Neural progenitor cell (in vitro differentiated cells): ENCODE data around the gene SDF4. TPM values are rescaled to one million over a fixed set of nuclear protein-coding genes. Genes with fewer than 3 reads are reported as not detected.

Experiments used
- DNase-seq: peaks from one replicate; pipeline ENCODE4 v3.0.0-alpha.2; 2016; ENCODE audit warnings: low spot score
- H2AFZ ChIP-seq: fragments of 200-600 bp; sonication (generic); replicated peaks from 2 replicates; pipeline ENCODE4 v1.6.1; 2016; ENCODE audit warnings: antibody characterized with exemption
- H3F3A ChIP-seq: fragments of 200-600 bp; sonication (generic); 2 replicates; pipeline ENCODE4 v1.6.1; 2016; ENCODE audit warnings: antibody characterized with exemption, low read depth
- H3K27ac ChIP-seq: fragments of 200-600 bp; sonication (generic); 2 replicates; pipeline ENCODE4 v1.5.1; 2016; ENCODE audit warnings: mild to moderate bottlenecking
- H3K27me3 ChIP-seq: fragments of 200-600 bp; sonication (generic); 2 replicates; pipeline ENCODE4 v1.6.1; 2016; ENCODE audit warnings: mild to moderate bottlenecking, moderate library complexity
- H3K36me3 ChIP-seq: fragments of 200-600 bp; sonication (generic); 2 replicates; pipeline ENCODE4 v1.5.1; 2016
- H3K4me1 ChIP-seq: fragments of 200-600 bp; sonication (generic); 2 replicates; pipeline ENCODE4 v1.6.1; 2016; ENCODE audit warnings: mixed run types
- H3K4me2 ChIP-seq: fragments of 200-600 bp; sonication (generic); 2 replicates; pipeline ENCODE4 v1.6.1; 2016
- H3K4me3 ChIP-seq: fragments of 200-600 bp; sonication (generic); 2 replicates; pipeline ENCODE4 v1.5.1; 2016
- H3K79me2 ChIP-seq: fragments of 200-600 bp; sonication (generic); 2 replicates; pipeline ENCODE4 v1.6.1; 2016; ENCODE audit warnings: low read depth
- H3K9ac ChIP-seq: fragments of 200-600 bp; sonication (generic); 2 replicates; pipeline ENCODE4 v1.6.1; 2016
- H3K9me3 ChIP-seq: fragments of 200-600 bp; sonication (generic); 2 replicates; pipeline ENCODE4 v1.5.1; 2016; ENCODE audit warnings: low read depth
- H4K20me1 ChIP-seq: fragments of 200-600 bp; sonication (generic); 2 replicates; pipeline ENCODE4 v1.6.1; 2016; ENCODE audit warnings: low read depth
- H3K27ac Mint-ChIP-seq: 3 replicates; pipeline ENCODE4 v1.8.0; 2021; ENCODE audit warnings: mixed read lengths
- H3K27me3 Mint-ChIP-seq: 2 replicates; pipeline ENCODE4 v1.8.0; 2022; ENCODE audit warnings: low read depth, mild to moderate bottlenecking, inconsistent platforms, moderate library complexity, mixed read lengths; ENCODE audit not compliant: insufficient read depth
- H3K36me3 Mint-ChIP-seq: 3 replicates; pipeline ENCODE4 v1.8.0; 2021; ENCODE audit warnings: mixed read lengths
- H3K4me1 Mint-ChIP-seq: 3 replicates; pipeline ENCODE4 v1.8.0; 2021; ENCODE audit warnings: mixed read lengths
- H3K4me3 Mint-ChIP-seq: 3 replicates; pipeline ENCODE4 v1.8.0; 2021; ENCODE audit warnings: mild to moderate bottlenecking, moderate library complexity, mixed read lengths
- H3K9me3 Mint-ChIP-seq: 3 replicates; pipeline ENCODE4 v1.8.0; 2020; ENCODE audit warnings: mixed read lengths
- CTCF ChIP-seq: fragments of 200-600 bp; sonication (generic); IDR thresholded peaks from 2 replicates; pipeline ENCODE4 v1.5.1; 2017; ENCODE audit warnings: antibody characterized with exemption, mild to moderate bottlenecking
- EZH2 ChIP-seq: fragments of 200-600 bp; sonication (generic); IDR thresholded peaks from 2 replicates; pipeline ENCODE4 v1.6.1; 2017; ENCODE audit warnings: antibody characterized with exemption, mild to moderate bottlenecking, moderate library complexity
- EZH2phosphoT487 ChIP-seq: fragments of 200-600 bp; sonication (generic); IDR thresholded peaks from 2 replicates; pipeline ENCODE4 v1.6.1; 2017; ENCODE audit warnings: antibody characterized with exemption
- total RNA-seq: library from RNA; depleted of rRNA; stranded (reverse); fragments of >200 nt; gene quantifications from 2 replicates; pipeline ENCODE4 v1.2.3, GENCODE V29; 2015; ENCODE audit warnings: low replicate concordance

SDF4 gene
- total RNA-seq, 1 donor from 2014 or later: 16.6 TPM

DNA sequence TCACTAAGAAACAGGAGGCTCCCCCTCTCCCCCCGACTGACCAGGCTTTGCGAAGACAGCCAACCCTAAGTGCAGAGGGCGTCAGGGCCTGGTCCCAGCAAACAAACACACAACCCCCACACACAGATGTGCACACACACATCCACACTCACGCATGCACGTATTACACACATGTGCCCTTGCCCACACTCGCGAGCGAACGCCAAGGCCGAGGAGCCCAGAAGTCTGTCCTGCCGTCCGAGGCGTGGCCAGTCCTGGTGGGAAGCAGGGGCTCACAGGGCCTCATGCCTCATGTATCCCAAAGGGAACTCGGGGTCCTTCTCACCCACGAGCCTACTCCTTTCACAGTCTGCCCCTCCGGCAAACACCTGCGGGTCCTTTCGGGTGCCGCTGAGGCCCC is 2.0 kb downstream of the SDF4 start:
- Histone ChIP-seq H2AFZ (no peak overlapping the region), H3K9ac (no peak overlapping the region), H4K20me1 (peaks cover 20% of the 10 kb centered on the region), H3K4me2 (no peak overlapping the region), H3K27me3 (no peaks in the 10 kb centered on the region), H3K9me3 (no peaks in the 10 kb centered on the region), H3K79me2 (peaks cover 51% of the 10 kb centered on the region), H3K4me3 (no peak overlapping the region), H3K27ac (no peak overlapping the region), H3K36me3 (no peaks in the 10 kb centered on the region), H3K4me1 (peaks cover 6% of the 10 kb centered on the region), H3F3A (peaks cover 5% of the 10 kb centered on the region)
- TF ChIP-seq EZH2phosphoT487 (no peak), EZH2 (no peak), CTCF (no peak)
- Mint-ChIP-seq H3K4me1 (peaks cover 27% of the 10 kb centered on the region), H3K27me3 (peaks cover 6% of the 10 kb centered on the region), H3K27ac (peak overlapping the region; percentile 35), H3K9me3 (peaks cover 3% of the 10 kb centered on the region), H3K36me3 (peaks cover 21% of the 10 kb centered on the region), H3K4me3 (peak overlapping the region; percentile 62)
- no peak for DNase-seq

- H3K4me1 ChIP-seq: peaks cover 6% of the 10 kb centered on the region
- H3K4me3 ChIP-seq: no peak overlapping the region
- H3K4me1 Mint-ChIP-seq: peaks cover 19% of the 10 kb centered on the region
- no peaks in the 10 kb centered on the region for H3K9me3 ChIP-seq
- H4K20me1 ChIP-seq: peaks cover 16% of the 10 kb centered on the region
- no peak overlapping the region for H3K9ac ChIP-seq
- H2AFZ ChIP-seq: no peak overlapping the region
- H3K27me3 Mint-ChIP-seq: peaks cover 8% of the 10 kb centered on the region
- H3K27me3 ChIP-seq: no peaks in the 10 kb centered on the region
- no peak overlapping the region for H3K27ac Mint-ChIP-seq
- H3K4me3 Mint-ChIP-seq: no peak overlapping the region
- H3K36me3 ChIP-seq: no peaks in the 10 kb centered on the region
- peaks cover 15% of the 10 kb centered on the region for H3K36me3 Mint-ChIP-seq
- H3F3A ChIP-seq: peaks cover 5% of the 10 kb centered on the region
- no peak overlapping the region for H3K4me2 ChIP-seq
- DNase-seq: no peak
- H3K79me2 ChIP-seq: peaks cover 41% of the 10 kb centered on the region
- no peak for TF ChIP-seq EZH2
- TF ChIP-seq CTCF: no peak
- no peak for TF ChIP-seq EZH2phosphoT487
- H3K27ac ChIP-seq: no peak overlapping the region
- H3K9me3 Mint-ChIP-seq: peaks cover 3% of the 10 kb centered on the region
Measured at GRCh38 chr1:1228596-1229321, 3.0 kb downstream of the SDF4 start.

- Histone ChIP-seq H3K36me3 (no peaks in the 10 kb centered on the region), H4K20me1 (peaks cover 15% of the 10 kb centered on the region), H3K4me2 (no peak overlapping the region), H2AFZ (no peak overlapping the region), H3F3A (peaks cover 5% of the 10 kb centered on the region), H3K4me1 (peaks cover 6% of the 10 kb centered on the region), H3K9ac (no peak overlapping the region), H3K27me3 (no peaks in the 10 kb centered on the region), H3K27ac (no peak overlapping the region), H3K4me3 (no peak overlapping the region), H3K9me3 (no peaks in the 10 kb centered on the region), H3K79me2 (peaks cover 35% of the 10 kb centered on the region)
- TF ChIP-seq EZH2: no peak
- TF ChIP-seq EZH2phosphoT487: no peak
- no peak for TF ChIP-seq CTCF
- Mint-ChIP-seq H3K36me3 (peaks cover 11% of the 10 kb centered on the region), H3K4me3 (no peak overlapping the region), H3K4me1 (peaks cover 14% of the 10 kb centered on the region), H3K27me3 (peaks cover 8% of the 10 kb centered on the region), H3K9me3 (no peaks in the 10 kb centered on the region), H3K27ac (no peak overlapping the region)
- no peak for DNase-seq
Measured at GRCh38 chr1:1228187-1228586, 3.6 kb downstream of the SDF4 start.
